Gastroesophageal sphincter (tissue), 3 donors: Measurements from ENCODE around the gene SCAMP1.

Experiments
- CTCF ChIP-seq, 4 experiments: fragments of 200-600 bp in 2 of 4; fragments of 450-650 bp in 2 of 4; sonication (generic) in 1 of 4; IDR thresholded peaks; one replicate each; pipeline ENCODE4 v1.5.1; 2017 to 2019; ENCODE audit warnings: antibody characterized with exemption in 4 of 4, mild to moderate bottlenecking in 2 of 4, moderate library complexity in 2 of 4
- POLR2A ChIP-seq, 2 donors: fragments of 450-650 bp; IDR thresholded peaks; one replicate each; pipeline ENCODE4 v1.6.1; 2017; ENCODE audit warnings: antibody characterized with exemption in 2 of 2, mild to moderate bottlenecking in 2 of 2, moderate library complexity in 1 of 2

DNA sequence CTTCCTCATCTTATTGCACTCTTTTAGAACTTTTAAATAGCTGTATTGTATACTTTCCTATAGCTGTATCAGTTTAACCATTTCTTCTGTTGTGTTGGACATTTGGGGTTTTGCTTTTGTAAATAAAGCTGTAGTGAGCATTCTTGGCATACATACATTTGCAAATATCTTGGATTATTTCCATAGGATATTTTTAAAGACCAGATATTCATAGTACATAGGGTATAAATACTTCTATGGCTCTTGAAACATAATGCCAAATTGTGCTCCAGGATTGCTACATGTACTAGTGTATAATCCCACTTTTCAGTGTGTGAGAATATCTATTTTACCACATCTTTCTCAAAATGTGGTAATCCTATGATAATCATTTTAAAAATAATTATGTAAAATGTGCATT, 51.2 kb downstream of the SCAMP1 start:
- no peak for TF ChIP-seq CTCF (IDR thresholded peaks at IDR 0.05)
- TF ChIP-seq POLR2A (IDR thresholded peaks at IDR 0.05): no peak
